Measurements from ENCODE around the gene FNDC3B.

DNA sequence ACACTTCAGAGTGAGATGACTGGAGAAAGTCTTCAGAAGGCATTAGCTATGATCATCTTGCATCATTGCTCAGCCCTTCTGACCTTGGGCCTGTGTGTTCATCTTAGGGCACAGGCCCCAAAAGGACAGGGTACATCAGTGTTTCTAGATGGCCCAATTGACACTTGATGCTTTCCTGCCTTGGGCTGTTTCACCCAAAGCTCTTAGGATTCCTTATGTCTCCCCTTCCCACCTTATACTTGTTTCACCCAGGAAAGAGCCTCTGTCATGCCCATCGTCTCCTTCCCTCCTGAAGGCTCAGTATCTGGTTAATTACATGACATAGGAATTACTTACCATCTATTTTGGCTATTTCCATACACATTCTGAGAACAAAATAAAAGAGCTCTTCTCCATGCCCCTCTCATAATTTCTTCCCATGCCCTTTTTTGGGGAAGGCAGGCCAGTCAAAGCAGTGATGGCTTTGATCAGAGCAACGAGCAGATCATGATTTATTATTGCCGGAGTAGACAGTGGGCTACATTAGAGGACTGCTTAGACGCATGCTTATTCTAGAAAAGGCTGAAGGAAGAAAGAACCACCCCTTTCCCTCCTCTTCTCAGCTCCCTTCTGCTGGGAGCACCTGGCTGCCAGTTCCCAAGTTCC is 335.9 kb downstream of the FNDC3B start:
- TF ChIP-seq YY1 (IDR thresholded peaks at IDR 0.05; ENCODE audit: low read depth) = no peak
- no peak for TF ChIP-seq RAD21 (IDR thresholded peaks at IDR 0.05; ENCODE audit: low read depth)
- TF ChIP-seq TAF1 (IDR thresholded peaks at IDR 0.05; ENCODE audit: low read depth) = no peak
- TF ChIP-seq, protein P1, sequence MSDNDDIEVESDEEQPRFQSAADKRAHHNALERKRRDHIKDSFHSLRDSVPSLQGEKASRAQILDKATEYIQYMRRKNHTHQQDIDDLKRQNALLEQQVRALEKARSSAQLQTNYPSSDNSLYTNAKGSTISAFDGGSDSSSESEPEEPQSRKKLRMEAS (IDR thresholded peaks at IDR 0.05) = no peak
- TF ChIP-seq CREB1 (IDR thresholded peaks at IDR 0.05; ENCODE audit: low read depth) = no peak
- TF ChIP-seq REST (IDR thresholded peaks at IDR 0.05; ENCODE audit: low read depth) = no peak
- no peak for TF ChIP-seq TEAD4 (IDR thresholded peaks at IDR 0.05)
- TF ChIP-seq EP300 (IDR thresholded peaks at IDR 0.05; ENCODE audit: borderline replicate concordance) = no peak
- no peak for TF ChIP-seq EGR1 (IDR thresholded peaks at IDR 0.05)

All from Ishikawa (cell line).